ENCODE results near the gene SYVN1. TPM values are rescaled to one million over a fixed set of nuclear protein-coding genes. Genes with fewer than 3 reads are reported as not detected.

SYVN1 gene
- polyA plus RNA-seq, 2 of the 4 experiments (the other 2 are of a cell fraction) = 21.4 to 25.1 TPM

DNA sequence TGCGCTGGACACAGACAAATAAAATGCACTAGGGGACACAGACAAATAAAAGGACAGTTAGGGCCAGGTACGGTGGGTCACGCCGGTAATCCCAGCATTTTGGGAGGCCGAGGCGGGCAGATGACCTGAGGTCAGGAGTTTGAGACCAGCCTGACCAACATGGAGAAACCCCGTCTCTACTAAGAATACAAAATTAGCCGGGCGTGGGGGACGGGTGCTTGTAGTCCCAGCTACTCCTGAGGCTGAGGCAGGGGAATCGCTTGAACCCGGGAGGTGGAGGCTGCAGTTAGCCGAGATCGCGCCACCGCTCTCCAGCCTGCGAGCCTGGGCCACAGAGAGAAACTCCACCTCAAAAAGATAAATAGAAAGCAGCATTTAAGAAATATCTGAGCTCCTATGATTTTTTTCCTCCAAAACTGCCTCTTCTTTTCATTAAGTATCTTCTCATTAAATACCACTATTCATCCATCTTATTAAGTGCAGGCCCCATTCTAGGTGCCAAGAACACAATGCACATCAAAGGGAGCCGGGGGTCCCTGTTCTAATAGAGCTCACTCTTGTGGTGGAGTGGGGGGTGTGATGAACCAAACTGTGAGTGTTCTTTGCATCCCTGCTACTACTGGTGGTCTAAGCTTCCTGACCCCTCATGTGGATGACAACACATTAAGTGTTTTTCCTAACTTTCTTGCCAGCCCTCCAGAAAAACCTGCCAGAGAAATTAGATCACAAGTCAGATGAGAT is 16.1 kb downstream of the SYVN1 start:
- Histone ChIP-seq H3K4me1 (peaks cover 31% of the 10 kb centered on the region; the same call in 2 of the 3 replicates), H3K4me2 (no peak overlapping the region), H3K9me3 (no peaks in the 10 kb centered on the region), H3K4me3 (no peak overlapping the region), H3K27ac (no peak overlapping the region)
- ATAC-seq = no peak
- WGBS (ENCODE audit: missing lambda C conversion rate) = 76% methylated on average over 18 of the region's 18 CpGs
- no peak for DNase-seq (ENCODE audit: low read depth in 1 of 2, low spot score in 1 of 2)
- ChIA-PET POLR2A (interaction anchor here (0.6 to 2.0 kb wide), 9 partner anchors 8 to 341 kb away, joined by 3 to 16 read pairs (median 4); partner anchors contain the start of genes CAPN1, DPF2, SNX15 and SYVN1), CTCF (interaction anchor here (0.8 to 6.3 kb wide), 25 partner anchors 8 to 376 kb away, joined by 3 to 75 read pairs (median 5); partner anchors contain the start of genes ARL2, BATF2, CAPN1 and SYVN1)
- TF ChIP-seq KDM5A (IDR thresholded peaks at IDR 0.05) (no peak), NPAS2 (CRISPR knock-in tag; IDR thresholded peaks at IDR 0.05; ENCODE audit: borderline replicate concordance) (no peak), HOXA7 (CRISPR knock-in tag; IDR thresholded peaks at IDR 0.05) (0 out of 2 replicates have a peak, but pooled peaks have one; percentile 13)
- TF ChIP-seq, protein P1, sequence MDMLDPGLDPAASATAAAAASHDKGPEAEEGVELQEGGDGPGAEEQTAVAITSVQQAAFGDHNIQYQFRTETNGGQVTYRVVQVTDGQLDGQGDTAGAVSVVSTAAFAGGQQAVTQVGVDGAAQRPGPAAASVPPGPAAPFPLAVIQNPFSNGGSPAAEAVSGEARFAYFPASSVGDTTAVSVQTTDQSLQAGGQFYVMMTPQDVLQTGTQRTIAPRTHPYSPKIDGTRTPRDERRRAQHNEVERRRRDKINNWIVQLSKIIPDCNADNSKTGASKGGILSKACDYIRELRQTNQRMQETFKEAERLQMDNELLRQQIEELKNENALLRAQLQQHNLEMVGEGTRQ (IDR thresholded peaks at IDR 0.05) = no peak
- FAIRE-seq = no peak

DNA sequence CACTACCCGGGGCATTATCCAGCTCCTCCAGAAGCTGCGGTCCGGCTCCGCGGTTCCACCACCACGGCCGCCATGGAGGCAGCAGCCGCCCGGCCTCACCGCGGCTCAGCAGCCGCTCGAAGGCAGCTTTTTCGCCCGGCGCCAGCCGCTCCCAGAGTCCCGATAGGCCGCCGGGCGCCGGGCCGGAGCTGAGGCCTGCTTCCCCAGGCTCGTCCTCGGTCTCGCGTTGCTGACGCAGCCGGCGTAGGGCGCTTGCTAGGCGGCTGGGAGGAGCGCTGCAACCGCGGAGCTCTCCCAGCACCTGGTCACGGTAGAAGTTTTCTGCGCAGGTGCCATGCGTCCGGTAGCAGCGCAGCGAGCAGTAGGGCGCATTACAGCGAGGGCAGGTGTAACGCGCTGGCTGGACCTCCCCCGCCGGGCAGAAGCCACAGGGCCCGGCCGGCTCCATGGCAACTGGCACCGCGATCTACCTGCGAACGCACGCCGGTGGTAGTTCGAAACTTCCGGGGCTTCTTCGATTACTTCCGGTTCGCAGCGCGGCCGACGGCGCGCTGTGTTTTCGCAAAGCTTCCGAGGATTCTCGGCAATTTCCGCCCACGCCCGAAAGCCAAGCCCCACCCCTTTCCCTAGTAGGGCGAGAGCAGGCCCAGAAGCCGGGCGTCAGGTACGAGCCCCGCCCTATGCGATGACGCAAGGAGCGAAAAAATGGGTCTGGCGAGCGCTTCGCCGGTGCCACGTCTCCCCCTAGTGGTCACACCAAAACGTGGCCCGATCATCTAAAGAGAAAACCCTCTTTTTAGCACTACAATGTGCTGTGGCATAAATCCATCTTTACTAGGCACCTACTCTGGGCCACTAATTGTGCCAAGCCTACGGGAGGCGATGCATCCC is 16.9 kb downstream of the SYVN1 start, which contains the start of gene ZNHIT2:
Gene ZNHIT2, minus strand, starts transcription at position 496 of the 891 bp plus-strand sequence. Its CDS starts 48 bp downstream, at position 448.
- peak within 1 kb of the TSS; percentile 86 for H3K4me3 ChIP-seq
- H3K9me3 ChIP-seq = no peaks in the 10 kb centered on the region
- CTCF ChIA-PET = interaction anchor here (0.7 to 6.3 kb wide), 35 partner anchors 8 to 375 kb away, joined by 3 to 75 read pairs (median 4); partner anchors contain the start of genes ARL2, BATF2, CAPN1 and SYVN1
- POLR2A ChIA-PET = interaction anchor here (0.6 to 2.0 kb wide), 9 partner anchors 9 to 340 kb away, joined by 3 to 16 read pairs (median 4); partner anchors contain the start of genes CAPN1, DPF2, SNX15 and SYVN1
- H3K4me1 ChIP-seq = peaks cover 34% of the 10 kb centered on the region; the same call in 2 of the 3 replicates
- peak; percentile 61 for FAIRE-seq
- WGBS (ENCODE audit: missing lambda C conversion rate) = 1% methylated on average over 37 of the region's 89 CpGs
- peak; percentile 55 to 74 for ATAC-seq
- H3K27ac ChIP-seq = peak within 1 kb of the TSS; percentile 93
- peak within 1 kb of the TSS; percentile 92 for H3K4me2 ChIP-seq
- DNase-seq (ENCODE audit: low read depth in 1 of 2, low spot score in 1 of 2) = peak; percentile 82 to 98
- peak; percentile 85; the same call in 1 of the 2 replicates for TF ChIP-seq POLR2AphosphoS2 (conservative IDR thresholded peaks at IDR 0.05; ENCODE audit: low read length)
- TF ChIP-seq EHF (CRISPR knock-in tag; IDR thresholded peaks at IDR 0.05) = no peak
- no peak for TF ChIP-seq TFCP2L1 (CRISPR knock-in tag; IDR thresholded peaks at IDR 0.05)
- TF ChIP-seq POLR2A (IDR thresholded peaks at IDR 0.05; ENCODE audit: low read length) = peak; percentile 82
- peak; percentile 57 to 86 for TF ChIP-seq CEBPB (IDR thresholded peaks at IDR 0.05)
- TF ChIP-seq, protein P2, sequence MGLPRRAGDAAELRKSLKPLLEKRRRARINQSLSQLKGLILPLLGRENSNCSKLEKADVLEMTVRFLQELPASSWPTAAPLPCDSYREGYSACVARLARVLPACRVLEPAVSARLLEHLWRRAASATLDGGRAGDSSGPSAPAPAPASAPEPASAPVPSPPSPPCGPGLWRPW (IDR thresholded peaks at IDR 0.05) = no peak
- peak; percentile 80 to 83 for TF ChIP-seq RAD21 (conservative IDR thresholded peaks at IDR 0.05 in 1 of 2, IDR thresholded peaks at IDR 0.05 in 1 of 2)
- no peak for TF ChIP-seq FOSB (CRISPR knock-in tag; IDR thresholded peaks at IDR 0.05)
- peak; percentile 81 to 93 for TF ChIP-seq JUN (IDR thresholded peaks at IDR 0.05)
- no peak for TF ChIP-seq HOXB13 (CRISPR knock-in tag; IDR thresholded peaks at IDR 0.05; ENCODE audit: low read depth)
- TF ChIP-seq ZNF302 (CRISPR knock-in tag; IDR thresholded peaks at IDR 0.05) = no peak
- 0 out of 2 replicates have a peak, but pooled peaks have one; percentile 43 for TF ChIP-seq MAZ (IDR thresholded peaks at IDR 0.05; ENCODE audit: borderline replicate concordance, low read depth, low read length)
- TF ChIP-seq HDAC2 (IDR thresholded peaks at IDR 0.05) = no peak
- no peak for TF ChIP-seq EP300 (IDR thresholded peaks at IDR 0.05)
- peak; percentile 3; the same call in 1 of the 2 replicates for TF ChIP-seq ZC3H11A (IDR thresholded peaks at IDR 0.05)
- no peak for TF ChIP-seq SREBF2 (IDR thresholded peaks at IDR 0.05)
- TF ChIP-seq FOSL2 (IDR thresholded peaks at IDR 0.05) = no peak
- TF ChIP-seq FOSL2 (CRISPR knock-in tag; IDR thresholded peaks at IDR 0.05) = peak; percentile 42; the same call in 1 of the 2 replicates
- TF ChIP-seq BHLHE40 (IDR thresholded peaks at IDR 0.05; ENCODE audit: low read depth, low read length) = 0 out of 2 replicates have a peak, but pooled peaks have one; percentile 2
- TF ChIP-seq, protein P3, sequence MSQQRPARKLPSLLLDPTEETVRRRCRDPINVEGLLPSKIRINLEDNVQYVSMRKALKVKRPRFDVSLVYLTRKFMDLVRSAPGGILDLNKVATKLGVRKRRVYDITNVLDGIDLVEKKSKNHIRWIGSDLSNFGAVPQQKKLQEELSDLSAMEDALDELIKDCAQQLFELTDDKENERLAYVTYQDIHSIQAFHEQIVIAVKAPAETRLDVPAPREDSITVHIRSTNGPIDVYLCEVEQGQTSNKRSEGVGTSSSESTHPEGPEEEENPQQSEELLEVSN (IDR thresholded peaks at IDR 0.05; ENCODE audit: borderline replicate concordance, low read depth) = 0 out of 2 replicates have a peak, but pooled peaks have one; percentile 48
- peak; percentile 46; the same call in 1 of the 2 replicates for TF ChIP-seq GATA3 (IDR thresholded peaks at IDR 0.05; ENCODE audit: borderline replicate concordance)
- TF ChIP-seq NR3C1 (IDR thresholded peaks at IDR 0.05) = no peak
- TF ChIP-seq RNF2 (IDR thresholded peaks at IDR 0.05; ENCODE audit: borderline replicate concordance, low read depth) = peak; percentile 52; the same call in 1 of the 2 replicates
- TF ChIP-seq, protein P4, sequence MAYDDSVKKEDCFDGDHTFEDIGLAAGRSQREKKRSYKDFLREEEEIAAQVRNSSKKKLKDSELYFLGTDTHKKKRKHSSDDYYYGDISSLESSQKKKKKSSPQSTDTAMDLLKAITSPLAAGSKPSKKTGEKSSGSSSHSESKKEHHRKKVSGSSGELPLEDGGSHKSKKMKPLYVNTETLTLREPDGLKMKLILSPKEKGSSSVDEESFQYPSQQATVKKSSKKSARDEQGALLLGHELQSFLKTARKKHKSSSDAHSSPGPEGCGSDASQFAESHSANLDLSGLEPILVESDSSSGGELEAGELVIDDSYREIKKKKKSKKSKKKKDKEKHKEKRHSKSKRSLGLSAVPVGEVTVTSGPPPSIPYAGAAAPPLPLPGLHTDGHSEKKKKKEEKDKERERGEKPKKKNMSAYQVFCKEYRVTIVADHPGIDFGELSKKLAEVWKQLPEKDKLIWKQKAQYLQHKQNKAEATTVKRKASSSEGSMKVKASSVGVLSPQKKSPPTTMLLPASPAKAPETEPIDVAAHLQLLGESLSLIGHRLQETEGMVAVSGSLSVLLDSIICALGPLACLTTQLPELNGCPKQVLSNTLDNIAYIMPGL (CRISPR knock-in tag; IDR thresholded peaks at IDR 0.05; ENCODE audit: borderline replicate concordance) = peak; percentile 95; the same call in 1 of the 2 replicates
- TF ChIP-seq, protein P1 (IDR thresholded peaks at IDR 0.05) = 0 out of 2 replicates have a peak, but pooled peaks have one; percentile 9
